ENCODE results near the gene CES3.

- TF ChIP-seq, protein P1, sequence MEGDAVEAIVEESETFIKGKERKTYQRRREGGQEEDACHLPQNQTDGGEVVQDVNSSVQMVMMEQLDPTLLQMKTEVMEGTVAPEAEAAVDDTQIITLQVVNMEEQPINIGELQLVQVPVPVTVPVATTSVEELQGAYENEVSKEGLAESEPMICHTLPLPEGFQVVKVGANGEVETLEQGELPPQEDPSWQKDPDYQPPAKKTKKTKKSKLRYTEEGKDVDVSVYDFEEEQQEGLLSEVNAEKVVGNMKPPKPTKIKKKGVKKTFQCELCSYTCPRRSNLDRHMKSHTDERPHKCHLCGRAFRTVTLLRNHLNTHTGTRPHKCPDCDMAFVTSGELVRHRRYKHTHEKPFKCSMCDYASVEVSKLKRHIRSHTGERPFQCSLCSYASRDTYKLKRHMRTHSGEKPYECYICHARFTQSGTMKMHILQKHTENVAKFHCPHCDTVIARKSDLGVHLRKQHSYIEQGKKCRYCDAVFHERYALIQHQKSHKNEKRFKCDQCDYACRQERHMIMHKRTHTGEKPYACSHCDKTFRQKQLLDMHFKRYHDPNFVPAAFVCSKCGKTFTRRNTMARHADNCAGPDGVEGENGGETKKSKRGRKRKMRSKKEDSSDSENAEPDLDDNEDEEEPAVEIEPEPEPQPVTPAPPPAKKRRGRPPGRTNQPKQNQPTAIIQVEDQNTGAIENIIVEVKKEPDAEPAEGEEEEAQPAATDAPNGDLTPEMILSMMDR (IDR thresholded peaks at IDR 0.05): no peak
- TF ChIP-seq POLR2A (IDR thresholded peaks at IDR 0.05): no peak
These were observed 30.9 kb upstream of the CES3 start for GRCh38 chr16:66930189-66930588.

Measured in thyroid gland (tissue), 4 donors.